Measurements from ENCODE around the gene ACTL10.

The ACTL10 gene

GRCh38 chr20:33647603-33648395 lies 18.9 kb upstream of the ACTL10 start:
- ChIA-PET CTCF (interaction anchor here (1.0 kb wide), 1 partner anchor 190 kb away, joined by 3 read pairs; no protein-coding TSS in a partner anchor), POLR2A (interaction anchor here (0.7 kb wide), 1 partner anchor 187 kb away, joined by 3 read pairs; no protein-coding TSS in a partner anchor)
- TF ChIP-seq PKNOX1 (IDR thresholded peaks at IDR 0.05): no peak
- no peak for TF ChIP-seq BHLHE40 (IDR thresholded peaks at IDR 0.05; ENCODE audit: borderline replicate concordance)
- no peak for TF ChIP-seq FOXK2 (IDR thresholded peaks at IDR 0.05)
- no peak for TF ChIP-seq NFRKB (IDR thresholded peaks at IDR 0.05)
- no peak for TF ChIP-seq L3MBTL2 (conservative IDR thresholded peaks at IDR 0.05)
- no peak for TF ChIP-seq TARDBP (IDR thresholded peaks at IDR 0.05)
- no peak for TF ChIP-seq SUZ12 (IDR thresholded peaks at IDR 0.05)
- no peak for TF ChIP-seq CTBP1 (IDR thresholded peaks at IDR 0.05; ENCODE audit: borderline replicate concordance)
- TF ChIP-seq ARNT (IDR thresholded peaks at IDR 0.05): no peak
- TF ChIP-seq SP1 (IDR thresholded peaks at IDR 0.05): no peak
- no peak for TF ChIP-seq ELF4 (IDR thresholded peaks at IDR 0.05)
- TF ChIP-seq HDGF (IDR thresholded peaks at IDR 0.05; ENCODE audit: borderline replicate concordance): no peak
- no peak for TF ChIP-seq FOXA1 (IDR thresholded peaks at IDR 0.05)
- TF ChIP-seq LEF1 (IDR thresholded peaks at IDR 0.05; ENCODE audit: borderline replicate concordance): no peak
- DNase-seq (ENCODE audit: extremely low spot score): no peak

- POLR2A ChIA-PET: interaction anchor here (0.6 to 1.1 kb wide), 2 partner anchors 15 to 158 kb away, joined by 3 read pairs; partner anchors contain the start of gene CBFA2T2
- TF ChIP-seq FOXK2 (IDR thresholded peaks at IDR 0.05): no peak
- TF ChIP-seq BHLHE40 (IDR thresholded peaks at IDR 0.05; ENCODE audit: borderline replicate concordance): no peak
- no peak for TF ChIP-seq ELF4 (IDR thresholded peaks at IDR 0.05)
- no peak for TF ChIP-seq FOXM1 (IDR thresholded peaks at IDR 0.05; ENCODE audit: borderline replicate concordance)
- TF ChIP-seq L3MBTL2 (conservative IDR thresholded peaks at IDR 0.05): no peak
- TF ChIP-seq LEF1 (IDR thresholded peaks at IDR 0.05; ENCODE audit: borderline replicate concordance): no peak
- TF ChIP-seq HDGF (IDR thresholded peaks at IDR 0.05; ENCODE audit: borderline replicate concordance): no peak
- no peak for TF ChIP-seq SUZ12 (IDR thresholded peaks at IDR 0.05)
- TF ChIP-seq ZNF384 (IDR thresholded peaks at IDR 0.05): no peak
- no peak for TF ChIP-seq TARDBP (IDR thresholded peaks at IDR 0.05)
- TF ChIP-seq ARNT (IDR thresholded peaks at IDR 0.05): no peak
- TF ChIP-seq PKNOX1 (IDR thresholded peaks at IDR 0.05): no peak
- TF ChIP-seq SP1 (IDR thresholded peaks at IDR 0.05): no peak
- no peak for TF ChIP-seq CTBP1 (IDR thresholded peaks at IDR 0.05; ENCODE audit: borderline replicate concordance)
- no peak for TF ChIP-seq NFRKB (IDR thresholded peaks at IDR 0.05)
- no peak for TF ChIP-seq FOXA1 (IDR thresholded peaks at IDR 0.05)
- DNase-seq (ENCODE audit: extremely low spot score): no peak
- CTCF ChIA-PET: no interaction called here
Measured at GRCh38 chr20:33648396-33649004, 18.2 kb upstream of the ACTL10 start.

DNA sequence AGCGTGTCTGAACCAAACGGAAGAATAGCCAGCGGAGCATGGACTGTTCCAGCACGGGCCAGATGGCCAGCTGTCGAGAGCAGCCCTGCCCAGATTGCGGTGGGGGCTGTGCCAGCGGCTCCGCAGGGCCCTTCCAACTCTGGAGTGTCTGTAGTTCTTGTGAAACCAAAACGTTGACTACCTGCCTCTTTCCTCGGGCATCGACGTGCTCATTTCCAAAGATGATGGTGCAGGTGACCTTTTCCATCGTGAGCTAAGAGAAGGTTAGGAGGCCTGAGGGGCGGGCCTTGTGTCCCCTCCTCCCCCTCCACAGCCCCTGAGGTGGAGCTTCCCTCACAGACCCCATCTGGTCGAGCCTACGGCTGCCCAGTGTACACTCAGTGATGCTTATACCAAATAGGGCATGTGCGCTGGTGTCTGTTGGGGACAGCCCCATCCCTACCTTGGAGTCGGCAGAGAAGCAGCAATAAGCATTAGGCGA lies 17.5 kb upstream of the ACTL10 start:
- no peak for DNase-seq (ENCODE audit: extremely low spot score)
- CTCF ChIA-PET: interaction anchor here (0.6 kb wide), 1 partner anchor 126 kb away, joined by 3 read pairs; no protein-coding TSS in a partner anchor
- TF ChIP-seq FOXK2 (IDR thresholded peaks at IDR 0.05) (no peak), L3MBTL2 (conservative IDR thresholded peaks at IDR 0.05) (no peak), ARNT (IDR thresholded peaks at IDR 0.05) (no peak), ZNF384 (IDR thresholded peaks at IDR 0.05) (no peak), FOXA1 (IDR thresholded peaks at IDR 0.05) (no peak), TARDBP (IDR thresholded peaks at IDR 0.05) (no peak), CTBP1 (IDR thresholded peaks at IDR 0.05; ENCODE audit: borderline replicate concordance) (no peak), NFRKB (IDR thresholded peaks at IDR 0.05) (no peak), BHLHE40 (IDR thresholded peaks at IDR 0.05; ENCODE audit: borderline replicate concordance) (no peak), PKNOX1 (IDR thresholded peaks at IDR 0.05) (no peak), SP1 (IDR thresholded peaks at IDR 0.05) (no peak), SUZ12 (IDR thresholded peaks at IDR 0.05) (no peak), LEF1 (IDR thresholded peaks at IDR 0.05; ENCODE audit: borderline replicate concordance) (no peak), ELF4 (IDR thresholded peaks at IDR 0.05) (no peak)
- POLR2A ChIA-PET: interaction anchor here (1.1 kb wide), 1 partner anchor 14 kb away, joined by 3 read pairs; no protein-coding TSS in a partner anchor

DNA sequence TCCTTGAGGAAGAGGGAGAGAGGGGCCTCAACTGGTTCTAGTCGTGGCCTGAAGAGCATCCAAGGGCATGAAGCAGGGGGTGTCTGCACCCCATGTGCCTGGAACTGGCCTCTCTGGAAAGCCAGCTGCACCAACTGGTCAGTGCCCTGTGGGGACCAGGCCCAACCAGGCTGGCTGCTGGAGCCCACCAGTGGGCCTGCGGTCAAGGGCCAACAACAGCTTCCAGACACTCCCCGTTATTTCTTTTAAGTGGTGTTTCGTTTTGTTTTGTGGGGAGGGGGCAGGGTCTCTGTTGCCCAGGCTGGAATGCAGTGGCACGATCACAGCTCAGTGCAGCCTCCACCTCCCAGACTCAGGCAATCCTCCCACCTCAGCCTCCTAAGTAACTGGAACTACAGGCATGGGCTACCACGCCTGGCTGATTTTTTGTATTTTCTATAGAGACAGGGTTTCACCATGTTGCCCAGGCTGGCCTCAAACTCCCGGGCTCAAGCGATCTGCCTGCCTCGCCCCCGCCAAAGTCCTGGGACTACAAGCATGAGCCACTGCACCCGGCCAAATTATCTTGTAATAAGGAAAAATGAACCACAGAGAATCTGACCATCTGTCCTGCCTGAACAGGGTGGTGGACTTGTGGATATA lies 16.5 kb upstream of the ACTL10 start:
- ChIA-PET CTCF (interaction anchor here (0.6 kb wide), 2 partner anchors 16 to 134 kb away, joined by 4 to 6 read pairs; no protein-coding TSS in a partner anchor), POLR2A (no interaction called here)
- DNase-seq (ENCODE audit: extremely low spot score): no peak
- TF ChIP-seq ELF4 (IDR thresholded peaks at IDR 0.05): no peak
- TF ChIP-seq SUZ12 (IDR thresholded peaks at IDR 0.05): no peak
- TF ChIP-seq SP1 (IDR thresholded peaks at IDR 0.05): no peak
- TF ChIP-seq NFRKB (IDR thresholded peaks at IDR 0.05): no peak

Measured in HEK293T (cell line).